ENCODE results near the gene AGPAT3. TPM values are rescaled to one million over a fixed set of nuclear protein-coding genes. Genes with fewer than 3 reads are reported as not detected.
A peak's percentile ranks its signal among the peaks of the same experiment; 100 is the strongest.

The AGPAT3 gene
- total RNA-seq, 4 donors from 2014 or later: 63.5 to 225 (median 161) TPM

- TF ChIP-seq POLR2A (IDR thresholded peaks at IDR 0.05): no peak
- TF ChIP-seq CTCF (IDR thresholded peaks at IDR 0.05): no peak
- no peak for DNase-seq
- no peak overlapping the region for H3K27ac ChIP-seq
- no peak overlapping the region for H3K4me3 ChIP-seq
- peaks cover 0 to 5% (median 0%) of the 10 kb centered on the region in 4 donors for H3K9me3 ChIP-seq
- H3K27me3 ChIP-seq: no peaks in the 10 kb centered on the region
- peaks cover 0 to 5% (median 0%) of the 10 kb centered on the region in 4 donors for H3K4me1 ChIP-seq
- peaks cover 0 to 25% (median 0%) of the 10 kb centered on the region in 3 donors for H3K36me3 ChIP-seq
These were observed 85.9 kb downstream of the AGPAT3 start for GRCh38 chr21:43950936-43951335.

GRCh38 chr21:43951911-43952703, 87.1 kb downstream of the AGPAT3 start:
- H3K4me3 ChIP-seq: no peak overlapping the region
- H3K36me3 ChIP-seq: peaks cover 0 to 21% (median 0%) of the 10 kb centered on the region in 3 donors
- no peak for DNase-seq
- H3K27ac ChIP-seq: no peak overlapping the region
- peaks cover 0 to 5% (median 0%) of the 10 kb centered on the region in 4 donors for H3K9me3 ChIP-seq
- H3K4me1 ChIP-seq: peaks cover 0 to 7% (median 3%) of the 10 kb centered on the region in 4 donors
- TF ChIP-seq POLR2A (IDR thresholded peaks at IDR 0.05): no peak
- no peak for TF ChIP-seq CTCF (IDR thresholded peaks at IDR 0.05)
- no peaks in the 10 kb centered on the region for H3K27me3 ChIP-seq

DNA sequence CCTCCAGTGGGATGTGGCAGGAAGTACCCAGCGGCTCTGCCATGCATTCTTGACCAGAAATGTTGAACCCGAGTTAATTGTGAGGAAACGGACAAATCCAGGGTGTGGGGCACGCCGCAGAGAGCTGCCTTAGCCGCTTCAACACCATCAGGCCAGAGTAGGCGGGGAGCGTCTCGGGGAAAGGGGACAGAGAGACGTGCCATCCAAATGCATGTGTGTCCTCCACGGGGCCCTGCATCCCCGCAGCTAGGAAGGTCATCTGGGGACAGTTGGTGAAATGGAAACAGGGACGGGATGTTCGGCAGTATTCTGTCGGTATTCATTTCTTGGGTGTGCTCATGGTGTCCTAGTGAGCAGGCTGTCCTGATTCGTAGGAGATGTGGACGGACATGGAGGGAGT, 88.0 kb downstream of the AGPAT3 start:
- no peak overlapping the region for H3K4me3 ChIP-seq
- peaks cover 0 to 14% (median 0%) of the 10 kb centered on the region in 3 donors for H3K36me3 ChIP-seq
- no peak for DNase-seq
- H3K27me3 ChIP-seq: no peaks in the 10 kb centered on the region
- TF ChIP-seq POLR2A (IDR thresholded peaks at IDR 0.05): no peak
- TF ChIP-seq CTCF (IDR thresholded peaks at IDR 0.05): no peak
- no peak overlapping the region for H3K27ac ChIP-seq
- H3K4me1 ChIP-seq: peaks cover 0 to 9% (median 5%) of the 10 kb centered on the region in 4 donors
- peaks cover 0 to 5% (median 0%) of the 10 kb centered on the region in 4 donors for H3K9me3 ChIP-seq

DNA sequence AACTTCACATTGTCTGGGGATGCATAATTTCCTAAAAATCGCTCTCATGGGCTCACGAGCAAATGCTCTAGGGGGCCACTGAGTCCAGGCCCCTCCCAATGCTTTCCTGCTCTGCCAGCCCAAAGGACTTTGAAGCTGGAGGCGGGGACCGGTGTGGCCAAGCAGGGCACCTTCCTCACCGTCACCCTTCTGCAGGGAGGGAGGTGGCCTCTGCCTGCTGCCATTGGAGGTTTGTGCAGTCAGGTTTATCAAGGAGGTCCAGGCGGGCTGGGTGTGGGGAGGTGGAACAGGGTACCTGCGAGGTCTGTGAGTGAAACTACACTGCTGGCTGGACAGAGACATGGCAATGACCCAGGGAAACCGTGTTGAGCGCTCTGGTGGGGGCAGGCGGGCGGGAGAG, 89.0 kb downstream of the AGPAT3 start:
- no peaks in the 10 kb centered on the region for H3K27me3 ChIP-seq
- peaks cover 0 to 9% (median 0%) of the 10 kb centered on the region in 3 donors for H3K36me3 ChIP-seq
- no peak overlapping the region for H3K27ac ChIP-seq
- peaks cover 0 to 5% (median 0%) of the 10 kb centered on the region in 4 donors for H3K9me3 ChIP-seq
- peaks cover 0 to 9% (median 5%) of the 10 kb centered on the region in 4 donors for H3K4me1 ChIP-seq
- H3K4me3 ChIP-seq: no peak overlapping the region
- DNase-seq: peak in 1 of 3 donors; percentile 47
- TF ChIP-seq CTCF (IDR thresholded peaks at IDR 0.05) (no peak), POLR2A (IDR thresholded peaks at IDR 0.05) (no peak)

GRCh38 chr21:43954896-43955295, 89.9 kb downstream of the AGPAT3 start:
- H3K9me3 ChIP-seq: no peaks in the 10 kb centered on the region
- H3K4me3 ChIP-seq: no peak overlapping the region
- peaks cover 0 to 15% (median 0%) of the 10 kb centered on the region in 3 donors for H3K36me3 ChIP-seq
- H3K27ac ChIP-seq: no peak overlapping the region
- peaks cover 0 to 9% (median 5%) of the 10 kb centered on the region in 4 donors for H3K4me1 ChIP-seq
- TF ChIP-seq POLR2A (IDR thresholded peaks at IDR 0.05): no peak
- no peak for TF ChIP-seq CTCF (IDR thresholded peaks at IDR 0.05)
- no peak for DNase-seq
- H3K27me3 ChIP-seq: no peaks in the 10 kb centered on the region
